T-cell (primary cell): ENCODE data around the gene TTK. TPM values are rescaled to one million over a fixed set of nuclear protein-coding genes. Genes with fewer than 3 reads are reported as not detected.

ENCODE experiments used
- ATAC-seq, 4 experiments: fragments of 200-7000 bp in 3 of 4; fragments of 150-1000 bp in 1 of 4; cut with Tn5 transposase; replicated peaks in 1 of 4; 1 replicate in 3 of 4; 2 replicates in 1 of 4; pipeline ENCODE4 v1.10.0; 2021; ENCODE audit warnings: moderate library complexity in 3 of 4, mild to moderate bottlenecking in 2 of 4, moderate number of reproducible peaks in 1 of 4
- CTCF ChIA-PET, 2 donors: fragments of 300-600 bp; sonication (Branson Sonifier 250); formaldehyde crosslinking; loops; one replicate each; lab custom pipeline; 2022; ENCODE audit warnings: antibody characterized with exemption in 2 of 2; lab: Charles Lee
- POLR2A ChIA-PET, 2 donors: fragments of 300-600 bp; sonication (Branson Sonifier 250); formaldehyde crosslinking; loops; one replicate each; lab custom pipeline; 2022; ENCODE audit warnings: antibody characterized with exemption in 2 of 2; lab: Charles Lee
- DNase-seq, 35 experiments: peaks; one replicate each; pipeline versions ENCODE4 v3.0.0 to v3.0.0-alpha.2; 2013 to 2023
- H3K27ac ChIP-seq: one replicate; pipeline ENCODE4 v1.5.1; 2013; ENCODE audit warnings: low read length
- H3K27me3 ChIP-seq, 2 experiments: replicated peaks in 1 of 2; 1 replicate in 1 of 2; 2 replicates in 1 of 2; pipeline versions ENCODE4 v1.6.1 to v1.7.0; 2013; ENCODE audit warnings: low read length in 1 of 2, mixed read lengths in 1 of 2; ENCODE audit not compliant: control insufficient read depth in 2 of 2, insufficient read depth in 2 of 2; ENCODE audit errors: extremely low read depth in 1 of 2
- H3K36me3 ChIP-seq, 2 donors: 1 replicate in 1 of 2; 2 replicates in 1 of 2; pipeline versions ENCODE4 v1.6.1 to v1.7.0; 2013; ENCODE audit warnings: low read length in 1 of 2; ENCODE audit not compliant: control insufficient read depth in 2 of 2, insufficient read depth in 1 of 2; ENCODE audit errors: extremely low read depth in 1 of 2
- H3K4me1 ChIP-seq, 2 experiments: 1 replicate in 1 of 2; 2 replicates in 1 of 2; pipeline versions ENCODE4 v1.6.1 to v1.7.0; 2013; ENCODE audit warnings: low read length in 2 of 2, mixed read lengths in 1 of 2; ENCODE audit not compliant: insufficient read depth in 2 of 2, control insufficient read depth in 1 of 2; ENCODE audit errors: extremely low read depth in 1 of 2
- H3K4me3 ChIP-seq, 2 donors: 1 replicate in 1 of 2; 2 replicates in 1 of 2; pipeline versions ENCODE4 v1.5.1 to v1.7.0; 2013; ENCODE audit warnings: mild to moderate bottlenecking in 2 of 2, low read length in 1 of 2, moderate library complexity in 1 of 2; ENCODE audit not compliant: control insufficient read depth in 1 of 2; ENCODE audit errors: extremely low read depth in 1 of 2
- H3K9me3 ChIP-seq: 2 replicates; pipeline ENCODE4 v1.7.0; 2013
- H3K27ac Mint-ChIP-seq, 2 donors: one replicate each; pipeline ENCODE4 v1.8.0; 2020 to 2021; ENCODE audit warnings: mild to moderate bottlenecking in 2 of 2, mixed read lengths in 2 of 2
- H3K27me3 Mint-ChIP-seq, 2 donors: one replicate each; pipeline ENCODE4 v1.8.0; 2021 to 2022; ENCODE audit warnings: mixed read lengths in 2 of 2
- H3K36me3 Mint-ChIP-seq: one replicate; pipeline ENCODE4 v1.8.0; 2021; ENCODE audit warnings: mixed read lengths
- H3K4me1 Mint-ChIP-seq, 3 donors: one replicate each; pipeline ENCODE4 v1.8.0; 2020 to 2022; ENCODE audit warnings: mixed read lengths in 3 of 3, mild to moderate bottlenecking in 1 of 3
- H3K4me3 Mint-ChIP-seq, 3 donors: one replicate each; pipeline ENCODE4 v1.8.0; 2020 to 2022; ENCODE audit warnings: mild to moderate bottlenecking in 3 of 3, mixed read lengths in 3 of 3, moderate library complexity in 3 of 3
- H3K9me3 Mint-ChIP-seq, 3 donors: one replicate each; pipeline ENCODE4 v1.8.0; 2020 to 2022; ENCODE audit warnings: mixed read lengths in 3 of 3
- WGBS: methylation state at CpG from one replicate; pipeline ENCODE4 v1.1.5; 2013; ENCODE audit warnings: missing lambda C conversion rate; ENCODE audit not compliant: insufficient coverage; 5-methylcytosine and 5-hydroxymethylcytosine counted together
- total RNA-seq, 35 experiments: library from RNA in 6 of 35; stranded (reverse) in 6 of 35; fragments of 120-200 nt in 1 of 35; gene quantifications; one replicate each; pipeline versions ENCODE4 v1.2.1 to v1.2.4 and lab custom pipeline; 2013 to 2026

Gene TTK
- total RNA-seq, 5 donors from 2014 or later (not counting 1 experiment from before 2014, with no cell fraction given): 0.38 to 1.2 (median 0.55) TPM

GRCh38 chr6:80088637-80089036 lies 84.2 kb downstream of the TTK start:
- WGBS: 73% methylated on average over 4 of the region's 6 CpGs
- H3K36me3 Mint-ChIP-seq: no peaks in the 10 kb centered on the region
- no peak overlapping the region for H3K4me3 Mint-ChIP-seq
- DNase-seq (no peak), ATAC-seq (no peak)
- Histone ChIP-seq H3K4me3 (no peak overlapping the region), H3K4me1 (no peaks in the 10 kb centered on the region), H3K27ac (no peak overlapping the region), H3K27me3 (peaks cover 0 to 2% of the 10 kb centered on the region in 2 experiments), H3K9me3 (no peaks in the 10 kb centered on the region), H3K36me3 (no peaks in the 10 kb centered on the region)
- ChIA-PET POLR2A (no interaction called here), CTCF (no interaction called here)
- no peaks in the 10 kb centered on the region for H3K9me3 Mint-ChIP-seq
- no peaks in the 10 kb centered on the region for H3K4me1 Mint-ChIP-seq
- no peak overlapping the region for H3K27ac Mint-ChIP-seq
- peaks cover 0 to 3% of the 10 kb centered on the region in 2 donors for H3K27me3 Mint-ChIP-seq

- Mint-ChIP-seq H3K27me3 (peaks cover 0 to 3% of the 10 kb centered on the region in 2 donors), H3K4me3 (no peak overlapping the region), H3K4me1 (peaks cover 0 to 6% (median 5%) of the 10 kb centered on the region in 3 donors), H3K9me3 (no peaks in the 10 kb centered on the region), H3K36me3 (no peaks in the 10 kb centered on the region), H3K27ac (no peak overlapping the region)
- H3K4me3 ChIP-seq: no peak overlapping the region
- no peak for DNase-seq
- ChIA-PET CTCF (interaction anchor here (0.5 to 2.8 kb wide), 7 partner anchors 13 to 152 kb away, joined by 3 to 35 read pairs (median 4); partner anchors contain the start of gene ELOVL4 (in 1 of the 2)), POLR2A (interaction anchor here in 1 of 2 donors (0.7 kb wide), 1 partner anchor 313 kb away, joined by 5 read pairs; no protein-coding TSS in a partner anchor)
- no peak overlapping the region for H3K27ac ChIP-seq
- H3K27me3 ChIP-seq: peaks cover 0 to 2% of the 10 kb centered on the region in 2 experiments
- no peaks in the 10 kb centered on the region for H3K4me1 ChIP-seq
- no peak for ATAC-seq
- no peaks in the 10 kb centered on the region for H3K36me3 ChIP-seq
- no peaks in the 10 kb centered on the region for H3K9me3 ChIP-seq
Measured at GRCh38 chr6:80091506-80091905, 87.1 kb downstream of the TTK start.

Other genes with a start within 250 kb of the TTK start
- 1 to 10 TPM in 3 of 5 donors, under 1 TPM in 2; 0.58 to 2.6 (median 1.6) TPM for gene ELOVL4, start 57.1 kb upstream of the TTK start, total RNA-seq
- gene BCKDHB, start 102.0 kb downstream of the TTK start, total RNA-seq: 10 to 100 TPM; 14.1 to 18.7 (median 15.2) TPM